Neural progenitor cell (in vitro differentiated cells): ENCODE results near the gene PIK3C3.

Source experiments
- CTCF ChIP-seq: fragments of 200-600 bp; sonication (generic); IDR thresholded peaks from 2 replicates; pipeline ENCODE4 v1.5.1; 2017; ENCODE audit warnings: antibody characterized with exemption, mild to moderate bottlenecking
- EZH2 ChIP-seq: fragments of 200-600 bp; sonication (generic); IDR thresholded peaks from 2 replicates; pipeline ENCODE4 v1.6.1; 2017; ENCODE audit warnings: antibody characterized with exemption, mild to moderate bottlenecking, moderate library complexity
- EZH2phosphoT487 ChIP-seq: fragments of 200-600 bp; sonication (generic); IDR thresholded peaks from 2 replicates; pipeline ENCODE4 v1.6.1; 2017; ENCODE audit warnings: antibody characterized with exemption

DNA sequence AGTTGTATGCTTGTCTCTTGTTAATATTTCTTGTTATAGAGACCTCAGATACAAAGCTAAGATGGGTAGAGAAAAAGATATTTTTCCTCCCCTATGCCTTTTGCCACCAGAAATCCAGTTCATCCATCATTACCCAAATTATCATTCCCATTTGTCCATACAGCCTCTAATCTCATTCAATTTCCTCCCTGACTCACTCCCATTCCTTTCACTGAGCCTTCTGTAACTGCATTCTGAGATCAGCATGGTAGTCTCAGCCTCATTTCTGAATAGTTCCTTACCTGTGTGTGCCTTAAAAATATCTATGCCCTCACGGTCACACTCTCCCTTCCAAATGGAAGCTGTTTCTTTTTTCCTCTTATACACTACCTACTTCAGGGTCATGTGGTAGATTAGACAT is 15.7 kb upstream of the PIK3C3 start:
- TF ChIP-seq EZH2 = no peak
- TF ChIP-seq CTCF = no peak
- no peak for TF ChIP-seq EZH2phosphoT487
